Activated T-cell treated with anti-CD3 and anti-CD28 coated beads for 48 hours (primary cell): ENCODE measurements around the gene TP53BP2.

Experiments used
- DNase-seq: peaks from one replicate; pipeline ENCODE4 v3.0.0-alpha.2; 2020; ENCODE audit warnings: low read depth

The TP53BP2 gene

GRCh38 chr1:223796210-223796609 lies 49.5 kb downstream of the TP53BP2 start:
- DNase-seq = no peak

DNA sequence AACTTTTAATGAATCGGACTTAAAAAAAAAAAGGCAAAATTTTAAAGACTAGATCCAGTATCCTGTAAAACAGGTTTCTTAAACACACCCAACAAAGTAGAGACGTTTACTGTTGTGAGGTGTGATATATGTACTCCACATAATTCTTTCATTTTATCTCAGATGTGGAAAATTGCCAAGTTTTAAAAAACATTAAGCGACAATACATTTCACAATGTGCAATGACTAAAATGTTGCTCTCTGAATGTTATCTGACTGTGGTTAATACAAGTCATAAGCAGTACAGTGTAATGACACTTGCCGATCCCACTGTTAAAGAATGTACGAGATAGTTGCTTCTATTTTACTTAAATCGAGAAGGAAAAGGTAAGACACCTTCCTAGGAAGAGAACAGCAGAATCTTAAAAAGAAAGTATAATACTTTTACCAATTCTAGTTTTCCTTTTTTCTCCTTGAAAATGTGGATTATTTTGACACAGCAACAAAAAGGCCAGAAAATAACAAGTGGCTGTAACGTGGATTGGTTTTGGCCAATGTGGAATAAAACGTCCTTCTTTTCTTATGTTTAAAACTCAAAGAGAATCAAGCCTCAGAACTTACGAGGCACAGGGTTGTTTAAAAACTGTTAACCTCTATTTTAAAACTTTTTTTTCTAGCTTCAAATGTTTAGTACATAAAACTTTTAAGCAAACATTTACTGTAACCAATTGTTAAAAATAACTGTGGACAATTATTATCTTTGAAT lies 51.4 kb downstream of the TP53BP2 start:
- no peak for DNase-seq

DNA sequence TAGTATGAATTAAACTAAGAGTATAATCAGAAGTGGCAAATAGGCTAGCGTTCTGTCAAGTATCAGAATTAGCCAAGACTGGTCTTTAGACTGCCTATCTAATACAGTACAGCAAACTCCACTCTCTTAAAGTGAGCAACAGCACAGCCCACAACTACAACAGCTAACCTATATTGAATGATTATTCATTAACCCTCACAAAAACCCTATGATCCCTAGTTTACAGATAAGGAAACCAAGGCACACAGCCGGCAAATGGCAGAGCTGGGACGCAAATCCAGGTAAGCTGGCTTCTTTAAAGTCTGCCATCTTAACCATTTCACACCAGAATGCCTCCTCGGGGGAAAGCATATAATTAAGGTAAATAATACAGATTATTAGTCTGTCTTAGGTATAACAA lies 52.0 kb downstream of the TP53BP2 start:
- DNase-seq = no peak

DNA sequence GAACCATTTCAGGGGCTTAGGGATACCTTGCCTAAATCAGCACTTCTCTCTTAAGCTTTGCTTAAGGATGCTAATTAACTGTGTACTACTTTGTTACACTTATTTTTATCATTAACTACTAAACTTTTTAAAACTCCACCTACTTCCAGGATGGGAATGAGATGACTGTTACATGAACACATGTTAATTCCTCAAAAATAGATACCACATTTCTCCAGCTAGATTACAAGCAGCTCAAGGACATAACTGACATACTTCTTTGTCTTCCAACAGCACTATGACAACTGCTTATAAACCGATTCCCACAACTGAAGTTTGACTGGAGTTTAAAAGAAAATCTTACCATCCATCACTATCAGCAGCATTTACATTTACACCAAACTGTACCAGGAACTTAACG lies 53.7 kb downstream of the TP53BP2 start:
- no peak for DNase-seq

GRCh38 chr1:223788746-223789415 lies 56.9 kb downstream of the TP53BP2 start:
- no peak for DNase-seq

DNA sequence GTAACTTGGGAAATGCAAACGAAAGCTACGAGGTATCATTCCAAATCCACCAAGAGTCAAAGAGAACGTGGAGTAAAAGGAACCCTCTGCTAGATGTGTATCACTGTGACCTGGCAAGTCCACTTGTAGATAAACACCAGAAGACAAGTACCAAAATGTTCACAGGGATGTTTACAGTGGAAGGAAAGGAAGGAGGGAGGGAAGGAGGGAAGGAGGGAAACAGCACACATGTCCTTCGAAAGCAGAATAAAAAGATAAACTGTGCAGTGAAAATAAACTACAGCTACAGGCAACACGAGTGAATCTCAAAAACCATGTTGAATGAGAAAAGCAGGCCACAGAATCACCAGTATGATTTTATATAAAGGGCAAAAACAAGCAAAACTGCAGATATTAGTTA lies 59.9 kb downstream of the TP53BP2 start:
- DNase-seq = no peak

DNA sequence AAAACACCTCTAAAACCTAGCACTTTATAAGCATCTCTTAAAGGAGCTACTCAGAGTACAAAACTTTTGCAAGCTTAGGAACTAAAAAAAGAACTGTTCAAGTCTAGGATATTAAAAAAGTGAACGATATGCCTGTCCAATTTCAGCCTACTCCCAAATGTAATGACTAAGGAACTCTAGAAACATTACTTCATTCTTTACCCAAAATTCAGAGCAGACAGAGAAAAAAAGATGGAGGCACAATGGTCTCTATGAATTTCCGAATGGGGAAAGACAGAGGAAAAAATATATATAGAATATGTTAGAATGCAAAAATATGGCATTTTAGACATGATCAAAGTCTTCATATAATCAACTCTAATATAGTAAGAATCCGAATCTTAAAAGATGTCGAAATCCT lies 61.2 kb downstream of the TP53BP2 start:
- DNase-seq = no peak

- DNase-seq = no peak
These were observed 62.1 kb downstream of the TP53BP2 start for GRCh38 chr1:223783676-223784075.

- no peak for DNase-seq
These were observed 64.8 kb downstream of the TP53BP2 start for GRCh38 chr1:223780949-223781348.

GRCh38 chr1:223780318-223780717 lies 65.4 kb downstream of the TP53BP2 start:
- DNase-seq = no peak

GRCh38 chr1:223776826-223777454 lies 68.8 kb downstream of the TP53BP2 start:
- no peak for DNase-seq

- peak; percentile 31 for DNase-seq
These were observed 69.5 kb downstream of the TP53BP2 start for GRCh38 chr1:223776075-223776814.

GRCh38 chr1:223775711-223776074 lies 70.1 kb downstream of the TP53BP2 start:
- no peak for DNase-seq

DNA sequence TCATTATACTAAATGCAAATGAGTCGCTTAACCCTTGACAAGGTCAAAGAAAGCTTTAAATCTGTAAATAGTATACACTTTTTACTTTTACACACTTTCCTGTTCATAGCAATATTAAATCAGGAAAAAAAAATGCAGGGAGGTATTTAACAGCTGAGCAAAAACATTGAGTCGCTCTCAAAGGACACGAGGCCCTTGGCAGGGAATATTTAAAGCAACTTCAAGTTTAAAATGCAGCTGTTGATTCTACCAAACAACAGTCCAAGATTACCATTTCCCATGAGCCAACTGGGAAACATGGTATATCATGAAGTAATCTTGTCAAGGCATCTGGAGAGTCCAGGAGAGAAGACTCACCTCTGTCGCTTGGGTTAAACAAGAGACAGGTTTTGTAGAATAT lies 70.7 kb downstream of the TP53BP2 start:
- DNase-seq = no peak

- no peak for DNase-seq
These were observed 71.5 kb downstream of the TP53BP2 start for GRCh38 chr1:223774134-223774814.

GRCh38 chr1:223772771-223773160 lies 73.0 kb downstream of the TP53BP2 start:
- DNase-seq = no peak

DNA sequence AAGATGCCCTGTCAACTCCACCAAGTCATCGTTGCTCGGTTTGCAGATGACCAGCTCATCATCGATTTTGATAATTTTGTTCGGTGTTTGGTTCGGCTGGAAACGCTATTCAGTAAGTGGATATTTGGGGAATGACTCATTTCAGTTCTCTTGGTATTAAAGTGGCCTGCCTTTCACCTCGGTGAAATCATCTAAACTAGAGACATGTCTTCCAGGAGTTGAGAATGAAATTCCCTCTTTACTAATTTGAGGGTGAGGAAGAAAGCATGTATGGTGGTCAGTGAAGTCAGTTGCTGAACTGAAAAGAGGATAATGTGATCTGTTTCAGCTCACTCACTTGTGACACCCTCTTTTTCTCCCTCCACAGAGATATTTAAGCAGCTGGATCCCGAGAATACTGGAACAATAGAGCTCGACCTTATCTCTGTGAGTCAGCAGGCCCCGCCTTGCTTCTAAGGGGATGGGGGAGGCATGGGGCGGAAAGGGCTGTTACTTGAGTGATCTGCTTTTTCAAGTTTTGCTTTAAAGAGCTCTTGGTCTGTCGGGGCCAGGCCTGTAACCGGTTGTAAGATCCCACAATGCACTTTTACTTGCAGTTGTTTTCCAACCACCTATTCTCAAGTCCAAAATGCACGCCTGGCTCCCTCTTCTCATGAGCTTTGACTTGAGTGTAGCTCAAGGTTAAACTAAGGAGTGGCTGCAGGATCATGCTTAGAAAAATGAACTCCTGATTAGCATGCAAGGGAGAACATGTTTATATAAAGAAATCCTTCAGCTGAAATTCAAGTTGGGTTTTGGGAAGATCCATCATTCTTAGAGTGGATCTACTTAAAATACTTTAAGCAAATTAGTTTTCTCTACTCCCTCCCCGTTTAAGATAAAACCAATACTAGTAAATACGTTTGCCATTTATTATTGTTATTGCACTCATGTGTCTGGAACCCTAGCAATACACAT lies 73.7 kb downstream of the TP53BP2 start:
- DNase-seq = no peak

DNA sequence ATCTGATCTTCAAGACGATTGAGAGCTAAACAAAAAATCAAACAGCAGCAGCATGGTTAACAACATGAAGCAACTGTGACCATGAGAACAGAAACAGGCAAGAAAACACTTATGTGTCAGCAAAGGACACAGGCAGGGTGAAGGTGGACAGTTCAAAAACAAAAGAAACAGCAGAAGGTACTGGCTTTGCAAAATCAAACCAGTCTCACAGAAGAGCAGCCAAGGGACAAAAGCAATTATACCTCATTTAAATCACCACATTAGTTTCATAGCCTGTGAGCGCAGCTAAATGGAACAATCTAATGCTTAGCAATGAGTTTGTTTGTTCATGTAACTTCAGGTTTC lies 74.3 kb downstream of the TP53BP2 start:
- DNase-seq = no peak

GRCh38 chr1:223770621-223771315 lies 75.0 kb downstream of the TP53BP2 start:
- DNase-seq = no peak

DNA sequence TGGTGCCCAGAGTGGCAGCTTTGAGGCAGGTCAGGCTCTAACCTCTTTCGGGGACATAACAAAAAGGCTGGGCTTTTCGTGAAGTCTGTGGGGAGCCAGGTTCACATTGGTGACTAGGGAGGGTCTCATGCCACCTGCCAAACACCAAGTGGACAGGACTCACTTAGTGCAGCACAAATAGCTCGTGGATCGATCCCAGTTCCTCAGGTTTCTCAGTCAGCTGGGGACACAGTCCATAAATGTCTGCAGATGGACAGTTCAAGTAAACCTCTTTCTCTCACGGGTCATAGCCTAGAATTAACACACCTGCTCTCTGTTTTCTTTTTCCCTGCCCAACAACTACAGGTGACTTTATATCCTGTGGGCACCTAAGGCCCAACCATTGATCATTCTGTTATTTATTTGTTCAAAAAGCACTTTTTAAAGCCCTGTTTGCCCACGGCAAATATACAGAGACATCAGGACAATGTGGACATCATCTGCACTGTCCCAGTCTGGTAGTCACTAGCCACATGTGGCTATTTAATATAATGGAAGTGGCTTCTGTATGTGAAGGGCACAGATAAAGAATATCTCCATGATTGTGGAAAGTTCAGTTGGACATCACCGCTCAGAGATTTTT lies 79.9 kb downstream of the TP53BP2 start:
- no peak for DNase-seq
